B cell (primary cell): ENCODE results near the gene SMARCC1. TPM values are rescaled to one million over a fixed set of nuclear protein-coding genes. Genes with fewer than 3 reads are reported as not detected.

Experiments used
- ATAC-seq: fragments of 200-7000 bp; cut with Tn5 transposase; one replicate; pipeline ENCODE4 v1.10.0; 2021; ENCODE audit warnings: low read depth, mild to moderate bottlenecking, moderate number of reproducible peaks, moderate library complexity
- CTCF ChIA-PET: fragments of 350-600 bp; sonication (Branson Sonifier 250); formaldehyde crosslinking; loops from one replicate; lab custom pipeline; 2021; ENCODE audit warnings: antibody characterized with exemption, inconsistent platforms; lab: Charles Lee
- POLR2A ChIA-PET: fragments of 350-600 bp; sonication (Branson Sonifier 250); formaldehyde crosslinking; loops from one replicate; lab custom pipeline; 2021; ENCODE audit warnings: antibody characterized with exemption; lab: Charles Lee
- DNase-seq: peaks from one replicate; pipeline ENCODE4 v3.0.0; 2013
- H2AFZ ChIP-seq: 2 replicates; pipeline ENCODE4 v1.6.1; 2012; ENCODE audit warnings: mild to moderate bottlenecking, low read depth, low read length; ENCODE audit not compliant: insufficient read depth, poor library complexity, severe bottlenecking
- H3K27ac ChIP-seq, 2 donors: 1 replicate in 1 of 2; 2 replicates in 1 of 2; pipeline ENCODE4 v1.5.1; 2012 to 2013; ENCODE audit warnings: low read length in 2 of 2, mild to moderate bottlenecking in 2 of 2, moderate library complexity in 1 of 2
- H3K27me3 ChIP-seq, 4 experiments: fragments of 200-600 bp in 1 of 4; sonication (generic) in 1 of 4; replicated peaks in 1 of 4; 1 replicate in 2 of 4; 2 replicates in 2 of 4; pipeline versions ENCODE4 v1.6.1 to v1.7.0; 2013 to 2016; ENCODE audit warnings: low read length in 3 of 4, mild to moderate bottlenecking in 2 of 4, mixed read lengths in 1 of 4, moderate library complexity in 1 of 4; ENCODE audit not compliant: insufficient read depth in 4 of 4, control insufficient read depth in 3 of 4; ENCODE audit errors: control extremely low read depth in 1 of 4
- H3K36me3 ChIP-seq, 2 experiments: replicated peaks in 1 of 2; 1 replicate in 1 of 2; 2 replicates in 1 of 2; pipeline versions ENCODE4 v1.6.1 to v1.7.1; 2013; ENCODE audit warnings: low read length in 1 of 2; ENCODE audit not compliant: insufficient read depth in 2 of 2, control insufficient read depth in 1 of 2; ENCODE audit errors: control extremely low read depth in 1 of 2, extremely low read depth in 1 of 2
- H3K4me1 ChIP-seq, 2 donors: fragments of 200-600 bp in 1 of 2; sonication (generic) in 1 of 2; 1 replicate in 1 of 2; 2 replicates in 1 of 2; pipeline versions ENCODE4 v1.5.1 to v1.6.1; 2013 to 2017; ENCODE audit warnings: low read length in 2 of 2; ENCODE audit not compliant: control insufficient read depth in 2 of 2, insufficient read depth in 2 of 2
- H3K4me2 ChIP-seq: replicated peaks from 2 replicates; pipeline ENCODE3; 2012; ENCODE audit warnings: mild to moderate bottlenecking, low read depth, low read length; ENCODE audit not compliant: poor library complexity, severe bottlenecking
- H3K4me3 ChIP-seq, 5 experiments: fragments of 200-600 bp in 1 of 5; sonication (generic) in 1 of 5; 1 replicate in 3 of 5; 2 replicates in 2 of 5; pipeline versions ENCODE4 v1.5.1 to v1.7.0; 2011 to 2016; ENCODE audit warnings: low read length in 4 of 5, mild to moderate bottlenecking in 4 of 5, low read depth in 2 of 5, control low read depth in 1 of 5, moderate library complexity in 1 of 5; ENCODE audit not compliant: insufficient read depth in 1 of 5; ENCODE audit errors: control extremely low read depth in 1 of 5, extremely low read depth in 1 of 5
- H3K79me2 ChIP-seq: fragments of 200-600 bp; sonication (generic); one replicate; pipeline ENCODE4 v1.6.0; 2016; ENCODE audit warnings: low read length; ENCODE audit not compliant: control insufficient read depth, insufficient read depth
- H3K9ac ChIP-seq: fragments of 200-600 bp; sonication (generic); 2 replicates; pipeline ENCODE4 v1.6.1; 2017; ENCODE audit warnings: mild to moderate bottlenecking, low read length, moderate library complexity
- H3K9me3 ChIP-seq, 3 donors: one replicate each; pipeline versions ENCODE4 v1.6.1 to v1.7.1; 2013; ENCODE audit warnings: low read length in 2 of 3; ENCODE audit not compliant: control insufficient read depth in 2 of 3, insufficient read depth in 1 of 3; ENCODE audit errors: control extremely low read depth in 1 of 3
- H4K20me1 ChIP-seq: 2 replicates; pipeline ENCODE4 v1.6.0; 2012; ENCODE audit warnings: mild to moderate bottlenecking, low read length; ENCODE audit not compliant: insufficient read depth, control insufficient read depth, poor library complexity, severe bottlenecking
- H3K27ac Mint-ChIP-seq: one replicate; pipeline ENCODE4 v1.8.0; 2021; ENCODE audit warnings: mixed read lengths
- H3K27me3 Mint-ChIP-seq: one replicate; pipeline ENCODE4 v1.8.0; 2021; ENCODE audit warnings: mixed read lengths
- H3K4me1 Mint-ChIP-seq: one replicate; pipeline ENCODE4 v1.8.0; 2021; ENCODE audit warnings: mixed read lengths
- H3K4me3 Mint-ChIP-seq: one replicate; pipeline ENCODE4 v1.8.0; 2021; ENCODE audit warnings: mixed read lengths
- H3K9me3 Mint-ChIP-seq: one replicate; pipeline ENCODE4 v1.8.0; 2022; ENCODE audit warnings: mixed read lengths; ENCODE audit not compliant: insufficient read depth
- EZH2 ChIP-seq: IDR thresholded peaks from 2 replicates; pipeline ENCODE4 v1.6.1; 2012; ENCODE audit warnings: borderline replicate concordance, low read depth, mild to moderate bottlenecking, moderate library complexity, low read length; ENCODE audit not compliant: insufficient read depth, poor library complexity, severe bottlenecking
- WGBS: methylation state at CpG from one replicate; pipeline ENCODE4 v1.1.5; 2013; ENCODE audit warnings: missing lambda C conversion rate; ENCODE audit not compliant: insufficient coverage; 5-methylcytosine and 5-hydroxymethylcytosine counted together
- intact Hi-C: fragments of 100-400 bp; cut with micrococcal nuclease; formaldehyde crosslinking; loops from one replicate; pipeline ENCODE4 v1.10.0; 2022
- polyA plus RNA-seq: library from polyadenylated mRNA; depleted of rRNA; stranded (reverse); fragments of >200 nt; gene quantifications from 2 replicates; pipeline ENCODE4 v1.2.3, GENCODE V29; 2012
- total RNA-seq, 2 donors: library from RNA; stranded (reverse); fragments of 120-200 nt in 1 of 2; gene quantifications; 1 replicate in 1 of 2; 2 replicates in 1 of 2; pipeline versions ENCODE4 v1.2.3 to v1.2.4, GENCODE V29; 2013 to 2022
- TF ChIP-seq, protein P1 (sequence below): fragments of 200-600 bp; IDR thresholded peaks from one replicate; pipeline ENCODE4 v1.8.0; 2022; ENCODE audit warnings: antibody characterized with exemption, mild to moderate bottlenecking

SMARCC1 gene
- total and polyA plus RNA-seq, 2 donors (not counting 1 experiment from before 2014, with no cell fraction given), result 13.1 to 155 TPM

DNA sequence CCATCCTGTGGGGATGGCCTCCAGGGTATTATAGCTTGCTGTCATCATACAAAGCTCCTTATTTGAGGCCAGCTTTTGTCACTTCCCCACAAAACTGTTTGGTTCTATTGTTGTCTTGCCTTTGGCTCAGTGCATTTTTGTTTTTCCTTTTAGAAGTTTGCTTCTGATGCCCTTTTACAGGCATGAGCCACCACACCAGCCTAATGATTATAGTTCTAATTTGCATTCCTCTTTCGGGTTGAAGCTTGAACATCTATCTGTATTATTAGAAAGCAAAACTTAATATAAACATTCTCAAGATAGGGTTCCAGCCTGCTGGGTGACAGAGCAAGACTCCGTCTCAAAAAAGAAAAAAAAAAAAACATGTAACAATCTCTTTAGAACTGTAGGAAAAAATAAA, 39.8 kb downstream of the SMARCC1 start:
- H2AFZ ChIP-seq, result no peak overlapping the region
- no peak overlapping the region for H3K4me3 Mint-ChIP-seq
- no CpG with 5 or more reads among the region's 2 CpGs for WGBS
- TF ChIP-seq, protein P1, sequence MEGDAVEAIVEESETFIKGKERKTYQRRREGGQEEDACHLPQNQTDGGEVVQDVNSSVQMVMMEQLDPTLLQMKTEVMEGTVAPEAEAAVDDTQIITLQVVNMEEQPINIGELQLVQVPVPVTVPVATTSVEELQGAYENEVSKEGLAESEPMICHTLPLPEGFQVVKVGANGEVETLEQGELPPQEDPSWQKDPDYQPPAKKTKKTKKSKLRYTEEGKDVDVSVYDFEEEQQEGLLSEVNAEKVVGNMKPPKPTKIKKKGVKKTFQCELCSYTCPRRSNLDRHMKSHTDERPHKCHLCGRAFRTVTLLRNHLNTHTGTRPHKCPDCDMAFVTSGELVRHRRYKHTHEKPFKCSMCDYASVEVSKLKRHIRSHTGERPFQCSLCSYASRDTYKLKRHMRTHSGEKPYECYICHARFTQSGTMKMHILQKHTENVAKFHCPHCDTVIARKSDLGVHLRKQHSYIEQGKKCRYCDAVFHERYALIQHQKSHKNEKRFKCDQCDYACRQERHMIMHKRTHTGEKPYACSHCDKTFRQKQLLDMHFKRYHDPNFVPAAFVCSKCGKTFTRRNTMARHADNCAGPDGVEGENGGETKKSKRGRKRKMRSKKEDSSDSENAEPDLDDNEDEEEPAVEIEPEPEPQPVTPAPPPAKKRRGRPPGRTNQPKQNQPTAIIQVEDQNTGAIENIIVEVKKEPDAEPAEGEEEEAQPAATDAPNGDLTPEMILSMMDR, result no peak
- peaks cover 38% of the 10 kb centered on the region for H3K4me1 Mint-ChIP-seq
- H3K27me3 ChIP-seq, result no peaks in the 10 kb centered on the region
- CTCF ChIA-PET, result interaction anchor here (1.0 to 1.4 kb wide), 2 partner anchors 47 to 220 kb away, joined by 3 read pairs; no protein-coding TSS in a partner anchor
- intact Hi-C loops, result no loop called here
- no peak for ATAC-seq
- no peak for DNase-seq
- H3K27ac ChIP-seq, result peak overlapping the region in 1 of 2 donors; percentile 46
- H3K4me2 ChIP-seq, result no peak overlapping the region
- H3K9me3 Mint-ChIP-seq, result no peaks in the 10 kb centered on the region
- no peaks in the 10 kb centered on the region for H3K27me3 Mint-ChIP-seq
- H3K27ac Mint-ChIP-seq, result peak overlapping the region; percentile 28
- peaks cover 82% of the 10 kb centered on the region for H3K79me2 ChIP-seq
- H3K36me3 ChIP-seq, result peaks cover 3 to 44% of the 10 kb centered on the region in 2 experiments
- POLR2A ChIA-PET, result no interaction called here
- peaks cover 0 to 22% of the 10 kb centered on the region in 2 donors for H3K4me1 ChIP-seq
- no peak overlapping the region for H3K4me3 ChIP-seq
- H3K9ac ChIP-seq, result no peak overlapping the region
- no peaks in the 10 kb centered on the region for H3K9me3 ChIP-seq
- H4K20me1 ChIP-seq, result peaks cover 66% of the 10 kb centered on the region

DNA sequence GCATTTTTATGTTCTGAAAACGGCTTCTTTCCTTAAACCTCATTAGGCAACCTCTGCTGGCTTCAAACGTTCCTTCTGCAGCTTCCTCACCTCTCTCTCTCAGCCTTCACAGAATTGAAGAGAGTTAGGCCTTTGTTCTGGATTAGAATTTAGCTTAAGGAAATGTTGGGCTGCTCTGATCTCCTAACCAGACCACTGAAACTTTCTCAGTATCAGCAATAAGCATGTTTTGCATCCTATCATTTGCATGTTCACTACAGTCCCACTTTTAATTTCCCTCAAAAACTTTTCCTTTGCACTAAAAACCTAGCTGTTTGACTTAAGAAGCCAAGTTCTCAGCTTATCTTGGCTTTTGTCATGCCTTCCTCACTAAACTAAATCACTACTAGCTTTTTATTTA, 49.5 kb downstream of the SMARCC1 start:
- no peak overlapping the region for H3K27ac Mint-ChIP-seq
- POLR2A ChIA-PET, result no interaction called here

More for the DNA sequence above, 49.5 kb downstream of the SMARCC1 start:
- no peaks in the 10 kb centered on the region for H3K9me3 ChIP-seq
- WGBS, result 89% methylated on average over 1 of the region's 2 CpGs
- ATAC-seq, result no peak
- H3K9ac ChIP-seq, result no peak overlapping the region
- Mint-ChIP-seq H3K27me3 (no peaks in the 10 kb centered on the region), H3K4me1 (peaks cover 7% of the 10 kb centered on the region), H3K4me3 (no peak overlapping the region), H3K9me3 (no peaks in the 10 kb centered on the region)
- no peak for TF ChIP-seq EZH2
- TF ChIP-seq, protein P1, result no peak
- CTCF ChIA-PET, result interaction anchor here (0.9 kb wide), 1 partner anchor 9 kb away, joined by 3 read pairs; no protein-coding TSS in a partner anchor
- H2AFZ ChIP-seq, result no peak overlapping the region
- H3K79me2 ChIP-seq, result peaks cover 31% of the 10 kb centered on the region
- no peak overlapping the region for H3K4me2 ChIP-seq
- no peak overlapping the region for H3K4me3 ChIP-seq
- intact Hi-C loops, result loop anchor here (10.0 kb wide), 1 partner anchor 53 kb away; the partner anchor contains the start of gene SMARCC1
- no peak overlapping the region for H3K27ac ChIP-seq
- peaks cover 0 to 4% of the 10 kb centered on the region in 2 donors for H3K4me1 ChIP-seq
- H4K20me1 ChIP-seq, result no peaks in the 10 kb centered on the region
- DNase-seq, result no peak
- peaks cover 5 to 82% of the 10 kb centered on the region in 2 experiments for H3K36me3 ChIP-seq
- no peaks in the 10 kb centered on the region for H3K27me3 ChIP-seq
